GM21381 (cell line): ENCODE results near the gene PLA2G2D.

Source experiments
- ATAC-seq: cut with Tn5 transposase; IDR thresholded peaks from one replicate; pipeline ENCODE4 v1.9.1; 2021; ENCODE audit warnings: mild to moderate bottlenecking, moderate library complexity; ENCODE audit not compliant: unreplicated experiment

The PLA2G2D gene

DNA sequence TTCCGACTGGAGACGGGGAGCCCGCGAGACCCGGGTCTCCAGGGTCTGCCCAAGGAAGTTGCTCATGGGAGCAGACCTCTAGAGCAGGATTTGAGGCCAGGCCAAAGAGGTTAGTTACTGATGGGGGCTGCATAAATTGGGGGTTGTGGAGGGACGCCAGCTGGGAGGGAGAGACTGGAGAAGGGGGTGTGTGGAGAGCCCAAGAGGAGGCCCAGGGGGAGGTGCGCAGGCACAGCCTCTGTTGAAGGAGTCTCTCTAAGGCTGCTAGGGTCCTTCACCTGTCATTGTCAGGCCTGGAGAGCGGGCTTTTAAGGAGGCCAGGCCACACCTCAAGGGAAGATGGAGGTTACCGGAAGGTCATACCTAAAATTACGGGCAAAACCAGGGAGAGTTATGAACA, 49.0 kb downstream of the PLA2G2D start:
- ATAC-seq: no peak

DNA sequence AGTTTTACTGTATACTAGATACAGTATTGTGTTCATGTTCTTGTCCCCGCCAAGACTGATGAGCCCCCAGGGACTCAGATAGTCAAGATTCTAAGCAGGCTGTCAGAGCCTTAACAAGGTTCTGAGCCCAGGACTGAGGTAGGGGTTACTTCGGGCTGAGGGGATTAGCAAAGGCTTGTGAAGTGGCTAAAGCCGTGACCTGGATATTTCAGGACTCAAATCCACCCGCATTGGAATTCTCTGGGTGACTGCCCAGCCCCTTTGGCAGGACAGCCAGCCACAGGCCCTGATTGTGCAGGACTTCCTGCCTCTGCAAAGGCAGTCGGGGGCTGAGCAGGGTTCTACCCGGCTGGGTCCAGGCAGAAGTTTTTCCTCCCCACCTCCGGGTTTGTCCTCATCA, 49.5 kb downstream of the PLA2G2D start, which contains the start of gene PLA2G5:
Gene PLA2G5 (plus strand): TSS at position 321 of the 400 bp plus-strand sequence. CDS start 14,637 bp downstream, outside the sequence.
- ATAC-seq: no peak

DNA sequence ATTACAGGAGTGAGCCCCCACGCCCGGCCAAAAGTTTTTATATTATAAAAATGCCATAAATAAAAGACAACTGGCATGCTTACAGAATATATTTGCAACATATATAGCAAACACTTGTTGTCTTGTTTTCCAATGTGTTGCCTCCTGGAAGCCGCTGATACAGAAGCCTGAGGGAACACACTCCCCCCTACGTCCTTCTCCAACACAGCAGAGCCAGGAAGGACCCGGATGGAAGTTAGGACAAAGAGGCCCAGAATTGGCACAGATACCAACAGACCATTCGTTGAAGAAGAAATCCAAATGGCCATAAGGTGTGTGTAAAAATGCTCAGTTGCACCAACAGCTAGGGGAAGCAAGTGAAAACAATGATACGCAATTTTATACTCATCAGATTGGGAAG, 50.6 kb downstream of the PLA2G2D start:
- no peak for ATAC-seq

DNA sequence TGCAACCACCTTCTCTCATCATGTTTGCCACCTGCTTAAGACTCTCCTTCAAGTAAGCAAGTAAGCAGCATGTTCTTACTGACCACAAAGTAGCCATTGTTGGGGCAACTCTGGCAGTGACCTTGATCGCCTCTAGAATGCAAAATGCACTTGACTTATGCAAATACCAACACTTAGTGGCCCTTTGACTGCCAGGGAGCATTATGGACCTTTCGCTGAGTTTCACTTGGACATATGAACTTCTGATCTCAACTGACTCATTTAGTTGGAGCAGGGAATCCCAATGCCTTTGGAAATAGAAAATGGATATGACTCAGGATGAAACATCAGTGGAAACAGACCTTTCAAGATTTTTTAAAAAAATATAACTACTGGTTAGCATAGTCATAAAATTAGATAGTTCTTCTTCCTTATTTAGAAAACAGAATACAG, 55.5 kb downstream of the PLA2G2D start:
- ATAC-seq: no peak
